Endodermal cell (in vitro differentiated cells): ENCODE results near the gene GUSB. TPM values are rescaled to one million over a fixed set of nuclear protein-coding genes. Genes with fewer than 3 reads are reported as not detected.

ENCODE experiments used
- DNase-seq: peaks from one replicate; pipeline ENCODE4 v3.0.0-alpha.2; 2017
- H3K27ac ChIP-seq: 2 replicates; pipeline ENCODE4 v1.5.1; 2013; ENCODE audit warnings: mild to moderate bottlenecking, low read depth, low read length, moderate library complexity
- H3K27me3 ChIP-seq: 2 replicates; pipeline ENCODE4 v1.6.1; 2013; ENCODE audit warnings: mild to moderate bottlenecking, low read length, moderate library complexity; ENCODE audit not compliant: insufficient read depth, control insufficient read depth, poor library complexity, severe bottlenecking
- H3K36me3 ChIP-seq: 2 replicates; pipeline ENCODE4 v1.7.0; 2013; ENCODE audit warnings: mild to moderate bottlenecking, low read length, moderate library complexity; ENCODE audit not compliant: control insufficient read depth, insufficient read depth
- H3K4me1 ChIP-seq: one replicate; pipeline ENCODE4 v1.7.0; 2013; ENCODE audit warnings: low read length; ENCODE audit not compliant: control insufficient read depth, insufficient read depth
- H3K4me3 ChIP-seq: 2 replicates; pipeline ENCODE4 v1.5.1; 2013; ENCODE audit warnings: mild to moderate bottlenecking, low read length, moderate library complexity
- H3K9ac ChIP-seq: 2 replicates; pipeline ENCODE4 v1.6.1; 2013; ENCODE audit warnings: mild to moderate bottlenecking, low read length, moderate library complexity; ENCODE audit not compliant: poor library complexity, severe bottlenecking; ENCODE audit errors: extremely low read depth
- H3K9me3 ChIP-seq: 2 replicates; pipeline ENCODE4 v1.6.1; 2013; ENCODE audit warnings: mild to moderate bottlenecking, low read length, moderate library complexity; ENCODE audit not compliant: control insufficient read depth
- H3K27ac Mint-ChIP-seq: 2 replicates; pipeline ENCODE4 v1.8.0; 2020; ENCODE audit warnings: mixed read lengths
- H3K27me3 Mint-ChIP-seq: 2 replicates; pipeline ENCODE4 v1.8.0; 2021; ENCODE audit warnings: mild to moderate bottlenecking, mixed read lengths; ENCODE audit not compliant: insufficient read depth
- H3K36me3 Mint-ChIP-seq: 2 replicates; pipeline ENCODE4 v1.8.0; 2020; ENCODE audit warnings: low read depth, mixed read lengths
- H3K4me1 Mint-ChIP-seq: 2 replicates; pipeline ENCODE4 v1.8.0; 2020; ENCODE audit warnings: mixed read lengths
- H3K4me3 Mint-ChIP-seq: 2 replicates; pipeline ENCODE4 v1.8.0; 2020; ENCODE audit warnings: mild to moderate bottlenecking, moderate library complexity, mixed read lengths
- H3K9me3 Mint-ChIP-seq: 2 replicates; pipeline ENCODE4 v1.8.0; 2020; ENCODE audit warnings: mild to moderate bottlenecking, mixed read lengths
- CTCF ChIP-seq: fragments of 200-600 bp; sonication (generic); conservative IDR thresholded peaks from 2 replicates; pipeline ENCODE4 v1.5.0; 2021; ENCODE audit warnings: antibody characterized with exemption, mild to moderate bottlenecking
- WGBS, 2 experiments: methylation state at CpG; one replicate each; pipeline versions ENCODE4 v1.1.5 to v1.1.7; 2013; ENCODE audit warnings: missing lambda C conversion rate in 2 of 2, mixed read lengths in 1 of 2; ENCODE audit not compliant: insufficient coverage in 1 of 2, insufficient read length in 1 of 2; 5-methylcytosine and 5-hydroxymethylcytosine counted together
- total RNA-seq, 2 donors: library from RNA; stranded (reverse); fragmentation: NEBNext Ultra II Directional in 1 of 2; extraction: Animal tissue kit (Norgen Biotek cat#: 25700) in 1 of 2; gene quantifications; 2 replicates in 1 of 2; 3 replicates in 1 of 2; pipeline ENCODE4 v1.2.1, GENCODE V29; 2021

The GUSB gene
- total RNA-seq, 2 donors from 2014 or later = 54.5 to 60.6 TPM

GRCh38 chr7:65979583-65980477, 2.2 kb downstream of the GUSB start:
- no peaks in the 10 kb centered on the region for H3K27me3 ChIP-seq
- H3K4me3 ChIP-seq = peak overlapping the region; percentile 81
- H3K36me3 ChIP-seq = peaks cover 13% of the 10 kb centered on the region
- H3K27ac ChIP-seq = no peak overlapping the region
- no peaks in the 10 kb centered on the region for H3K9me3 ChIP-seq
- Mint-ChIP-seq H3K36me3 (peaks cover 27% of the 10 kb centered on the region), H3K9me3 (no peaks in the 10 kb centered on the region), H3K27ac (no peak overlapping the region), H3K4me3 (peak overlapping the region; percentile 65), H3K27me3 (no peaks in the 10 kb centered on the region), H3K4me1 (peaks cover 3% of the 10 kb centered on the region)
- TF ChIP-seq CTCF = no peak
- no peaks in the 10 kb centered on the region for H3K4me1 ChIP-seq
- no peak for DNase-seq
- H3K9ac ChIP-seq = no peak overlapping the region
- WGBS, 2 experiments = 93 to 96% methylated on average over 10 to 29 of the region's 29 CpGs

DNA sequence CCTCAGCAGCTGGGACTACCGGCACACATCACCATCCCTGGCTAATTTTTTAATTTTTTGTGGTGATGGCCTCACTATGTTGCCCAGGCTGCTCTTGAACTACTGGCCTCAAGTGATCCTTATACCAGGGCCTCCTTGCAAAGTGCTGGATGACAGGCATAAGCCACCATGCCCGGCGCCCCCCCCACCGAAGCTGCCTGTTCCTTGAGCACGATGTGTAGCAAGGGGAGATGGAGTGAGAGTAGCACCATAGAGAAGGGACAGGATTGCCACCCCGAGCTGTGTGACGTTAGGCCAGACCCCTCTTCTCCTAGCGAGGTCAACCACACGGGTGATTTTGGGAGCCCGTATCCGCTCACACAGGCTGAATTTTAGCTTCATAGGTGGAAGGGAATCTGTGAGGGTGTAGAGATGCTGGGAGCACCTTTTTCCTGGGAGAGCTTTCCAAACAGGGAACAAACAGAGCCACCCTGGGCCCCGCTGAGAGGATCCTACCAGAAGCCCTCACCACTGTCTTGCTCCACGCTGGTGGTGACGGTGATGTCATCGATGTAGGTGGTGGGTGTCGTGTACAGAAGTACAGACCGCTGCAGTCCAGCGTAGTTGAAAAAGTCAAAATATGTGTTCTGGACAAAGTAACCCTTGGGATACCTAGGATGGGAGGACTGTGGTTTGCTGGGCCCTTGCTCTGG, 3.0 kb downstream of the GUSB start:
- no peaks in the 10 kb centered on the region for H3K9me3 Mint-ChIP-seq
- H3K9me3 ChIP-seq = no peaks in the 10 kb centered on the region
- H3K4me1 ChIP-seq = no peaks in the 10 kb centered on the region
- no peak overlapping the region for H3K4me3 Mint-ChIP-seq
- H3K27ac ChIP-seq = no peak overlapping the region
- TF ChIP-seq CTCF = no peak
- no peak overlapping the region for H3K9ac ChIP-seq
- H3K36me3 ChIP-seq = peaks cover 17% of the 10 kb centered on the region
- no peaks in the 10 kb centered on the region for H3K27me3 Mint-ChIP-seq
- no peak overlapping the region for H3K4me3 ChIP-seq
- H3K36me3 Mint-ChIP-seq = peaks cover 34% of the 10 kb centered on the region
- no peak overlapping the region for H3K27ac Mint-ChIP-seq
- 96 to 97% methylated on average over 17 to 18 of the region's 18 CpGs for WGBS, 2 experiments
- H3K27me3 ChIP-seq = no peaks in the 10 kb centered on the region
- H3K4me1 Mint-ChIP-seq = peaks cover 3% of the 10 kb centered on the region
- no peak for DNase-seq

DNA sequence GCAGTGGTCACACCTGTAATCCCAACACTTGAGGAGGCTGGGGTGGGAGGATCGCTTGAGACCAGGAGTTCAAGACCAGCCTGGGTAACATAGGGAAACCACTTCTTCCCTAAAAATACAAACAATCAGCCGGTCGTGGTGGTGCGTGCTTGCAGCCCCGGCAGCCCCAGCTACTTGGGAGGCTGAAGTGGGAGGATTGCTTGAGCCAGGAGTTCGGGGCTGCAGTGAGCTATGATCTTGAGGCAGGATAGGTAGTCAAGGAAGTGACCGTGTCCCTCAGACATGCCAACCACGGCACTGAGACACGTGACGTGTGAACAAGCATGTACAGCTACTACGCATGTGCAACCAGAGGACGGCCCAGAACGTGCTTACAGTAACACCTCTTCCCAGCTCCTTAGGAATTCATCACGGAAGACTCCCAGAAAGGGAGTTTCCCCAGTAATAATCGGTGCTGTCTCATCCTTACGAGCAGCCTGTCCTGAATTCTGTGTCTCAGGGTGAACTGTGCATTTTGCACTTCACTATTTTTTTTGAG, 5.3 kb downstream of the GUSB start:
- no peaks in the 10 kb centered on the region for H3K9me3 ChIP-seq
- H3K4me1 ChIP-seq = no peaks in the 10 kb centered on the region
- no peak overlapping the region for H3K4me3 ChIP-seq
- peaks cover 52% of the 10 kb centered on the region for H3K36me3 Mint-ChIP-seq
- peak overlapping the region; percentile 75 for H3K27ac Mint-ChIP-seq
- H3K4me3 Mint-ChIP-seq = no peak overlapping the region
- H3K4me1 Mint-ChIP-seq = peaks cover 3% of the 10 kb centered on the region
- no peak overlapping the region for H3K27ac ChIP-seq
- no peaks in the 10 kb centered on the region for H3K27me3 ChIP-seq
- H3K9ac ChIP-seq = no peak overlapping the region
- H3K36me3 ChIP-seq = peaks cover 38% of the 10 kb centered on the region
- no peak for TF ChIP-seq CTCF
- WGBS, 2 experiments = 95 to 96% methylated on average over 15 to 16 of the region's 16 CpGs
- no peaks in the 10 kb centered on the region for H3K27me3 Mint-ChIP-seq
- no peak for DNase-seq
- no peaks in the 10 kb centered on the region for H3K9me3 Mint-ChIP-seq
